WI38 (cell line): ENCODE data around the gene RIGI.

ENCODE experiments used
- H3K4me3 ChIP-seq: 2 replicates; pipeline ENCODE4 v1.5.1; 2011; ENCODE audit warnings: low read depth, mild to moderate bottlenecking, control low read depth, low read length
- CTCF ChIP-seq: IDR thresholded peaks from 2 replicates; pipeline ENCODE4 v1.5.1; 2012; ENCODE audit warnings: low read depth, mild to moderate bottlenecking, control low read depth, low read length

Gene RIGI

GRCh38 chr9:32502464-32502863 lies 23.5 kb downstream of the RIGI start:
- no peak overlapping the region for H3K4me3 ChIP-seq
- TF ChIP-seq CTCF, result no peak

- H3K4me3 ChIP-seq, result no peak overlapping the region
- no peak for TF ChIP-seq CTCF
Measured at GRCh38 chr9:32501868-32502267, 24.1 kb downstream of the RIGI start.

GRCh38 chr9:32500768-32501167 lies 25.2 kb downstream of the RIGI start:
- no peak overlapping the region for H3K4me3 ChIP-seq
- no peak for TF ChIP-seq CTCF

- H3K4me3 ChIP-seq, result no peak overlapping the region
- TF ChIP-seq CTCF, result no peak
Measured at GRCh38 chr9:32497921-32498320, 28.1 kb downstream of the RIGI start.

- no peak overlapping the region for H3K4me3 ChIP-seq
Measured at GRCh38 chr9:32490601-32491000, 35.4 kb downstream of the RIGI start.

GRCh38 chr9:32487981-32488380 lies 38.0 kb downstream of the RIGI start:
- H3K4me3 ChIP-seq, result no peak overlapping the region
- TF ChIP-seq CTCF, result no peak

More at GRCh38 chr9:32490601-32491000, 35.4 kb downstream of the RIGI start:
- no peak for TF ChIP-seq CTCF

GRCh38 chr9:32486839-32487562 lies 39.0 kb downstream of the RIGI start:
- no peak overlapping the region for H3K4me3 ChIP-seq
- no peak for TF ChIP-seq CTCF
